Ishikawa (cell line): ENCODE results near the gene MGLL.

Experiments used
- CEBPB ChIP-seq: IDR thresholded peaks from 2 replicates; pipeline ENCODE4 v1.6.1; 2012
- MAX ChIP-seq: IDR thresholded peaks from 2 replicates; pipeline ENCODE4 v1.6.1; 2012
- REST ChIP-seq: IDR thresholded peaks from 2 replicates; pipeline ENCODE4 v1.6.1; 2012; ENCODE audit warnings: low read depth, mild to moderate bottlenecking
- YY1 ChIP-seq: IDR thresholded peaks from 2 replicates; pipeline ENCODE4 v1.6.1; 2012; ENCODE audit warnings: low read depth

GRCh38 chr3:127674101-127674721 is 148.1 kb downstream of the MGLL start:
- no peak for TF ChIP-seq YY1
- TF ChIP-seq MAX: no peak
- no peak for TF ChIP-seq REST
- TF ChIP-seq CEBPB: no peak
